Fibroblast of pulmonary artery (primary cell): ENCODE results near the gene CCNJL.

Experiments used
- DNase-seq: peaks from one replicate; pipeline ENCODE4 v3.0.0-alpha.2; 2010; ENCODE audit warnings: low read depth
- H3K4me3 ChIP-seq: replicated peaks from 2 replicates; pipeline ENCODE4 v1.5.1; 2011; ENCODE audit warnings: low read depth, mild to moderate bottlenecking, control low read depth, low read length, moderate library complexity
- CTCF ChIP-seq: IDR thresholded peaks from 2 replicates; pipeline ENCODE4 v1.5.1; 2011; ENCODE audit warnings: mild to moderate bottlenecking, control low read depth, low read length, inconsistent platforms; ENCODE audit errors: missing control alignments

Gene CCNJL

GRCh38 chr5:160286947-160287346 is 25.4 kb downstream of the CCNJL start:
- H3K4me3 ChIP-seq: no peak overlapping the region
- no peak for TF ChIP-seq CTCF
- no peak for DNase-seq

DNA sequence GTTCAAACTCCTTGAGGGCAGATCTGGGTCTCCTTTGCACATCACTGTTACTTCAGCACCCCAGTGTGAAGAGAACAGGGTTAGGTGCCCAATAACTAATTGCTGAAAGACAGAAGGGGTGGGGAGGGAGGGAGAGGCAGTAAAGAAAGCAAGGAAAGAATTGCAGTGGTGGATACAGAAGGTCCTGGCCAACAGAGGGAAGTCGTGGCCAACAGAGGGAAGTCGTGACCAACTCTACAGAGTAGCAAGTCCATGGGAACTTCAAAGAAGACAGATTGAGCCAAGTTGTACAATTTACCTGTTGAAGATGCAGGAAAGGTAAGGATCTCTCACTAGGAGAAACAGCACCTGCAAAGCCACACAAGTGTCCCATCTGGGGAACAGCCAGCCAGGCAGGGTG is 27.0 kb downstream of the CCNJL start:
- no peak overlapping the region for H3K4me3 ChIP-seq
- TF ChIP-seq CTCF: no peak
- no peak for DNase-seq

DNA sequence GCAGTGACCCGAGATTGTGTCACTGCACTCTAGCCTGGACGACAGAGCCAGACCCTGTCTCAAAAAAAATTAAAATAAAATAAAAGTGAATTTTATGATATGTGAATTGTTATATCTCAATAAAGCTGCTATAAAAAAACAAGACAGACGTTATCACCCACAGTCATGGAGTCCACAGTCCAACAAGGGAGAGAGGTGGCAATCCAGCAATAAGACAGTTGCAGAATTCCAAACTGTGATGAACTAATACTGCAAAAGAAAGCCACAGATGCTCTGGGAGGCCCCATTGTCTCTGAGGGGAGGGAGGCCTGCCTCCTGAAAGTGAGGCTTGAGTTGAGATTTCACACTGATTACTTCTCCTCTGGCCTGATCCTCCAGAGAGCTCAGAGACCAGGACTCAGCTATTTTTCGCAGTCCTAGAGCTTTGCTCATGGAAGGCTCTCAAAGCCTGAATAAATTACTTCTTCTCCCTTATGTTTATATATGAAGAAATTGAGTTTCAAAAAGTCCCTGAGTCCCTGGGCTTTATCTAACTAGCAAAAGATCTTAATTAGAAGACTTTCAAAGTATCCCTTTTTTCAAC is 28.0 kb downstream of the CCNJL start:
- DNase-seq: no peak
- TF ChIP-seq CTCF: no peak
- H3K4me3 ChIP-seq: no peak overlapping the region

GRCh38 chr5:160281275-160281674 is 31.1 kb downstream of the CCNJL start:
- no peak for DNase-seq
- no peak for TF ChIP-seq CTCF
- H3K4me3 ChIP-seq: no peak overlapping the region

DNA sequence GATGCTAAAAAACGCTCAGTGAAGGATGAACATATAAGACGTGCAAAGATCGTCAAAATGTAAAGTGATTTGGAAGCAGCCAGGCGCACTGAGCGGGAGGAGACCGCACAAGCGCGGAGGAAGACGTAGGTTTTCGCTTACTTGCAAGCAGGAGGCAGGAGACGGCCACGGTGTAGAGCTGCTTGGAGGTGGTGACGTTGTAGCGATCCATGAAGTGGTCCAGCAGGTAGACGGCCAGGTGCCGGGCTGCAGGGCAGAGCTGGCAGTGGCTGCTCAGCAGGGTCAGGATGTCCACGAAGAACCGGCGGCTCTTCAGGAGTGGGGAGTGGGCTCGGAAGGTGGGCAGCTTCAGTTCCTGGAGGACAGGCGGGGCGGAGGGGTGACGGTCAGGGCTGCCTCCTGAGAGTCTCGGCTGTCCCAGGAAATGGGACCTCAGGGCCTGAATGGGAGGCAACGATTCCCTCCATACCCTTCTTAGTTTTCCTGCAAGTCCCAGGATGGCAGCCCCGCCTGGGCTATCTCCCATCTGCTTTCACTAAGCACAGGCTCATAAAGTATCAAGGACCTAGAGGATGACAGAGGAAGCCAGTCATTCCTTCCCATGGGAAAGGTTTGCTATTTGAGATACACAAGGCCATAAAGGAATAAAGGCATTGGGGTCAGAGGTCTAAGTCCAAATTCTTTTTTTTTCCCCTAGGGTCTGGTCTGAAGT is 31.8 kb downstream of the CCNJL start:
- no peak for TF ChIP-seq CTCF
- no peak overlapping the region for H3K4me3 ChIP-seq
- no peak for DNase-seq

DNA sequence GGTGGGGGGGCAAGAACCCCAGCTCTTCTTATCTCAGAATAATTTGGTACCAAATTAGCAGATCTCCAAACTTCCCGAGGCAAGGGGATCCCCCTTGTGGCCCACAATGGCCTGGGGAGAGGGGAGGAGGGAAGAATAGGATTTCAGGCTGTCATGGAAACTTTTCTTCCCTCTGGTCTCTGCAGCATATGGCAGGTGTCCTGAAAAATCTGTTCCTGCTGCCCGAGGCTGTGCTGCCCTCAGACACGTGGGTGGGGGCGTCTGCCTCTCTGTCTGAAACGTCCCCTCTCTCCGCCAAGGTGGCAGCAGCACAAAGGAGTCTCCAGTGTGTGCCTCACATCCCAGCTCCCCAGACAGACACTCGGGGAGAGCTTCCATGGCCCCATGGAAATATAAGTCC is 34.0 kb downstream of the CCNJL start:
- no peak for TF ChIP-seq CTCF
- no peak overlapping the region for H3K4me3 ChIP-seq
- no peak for DNase-seq

GRCh38 chr5:160274483-160274931 is 37.9 kb downstream of the CCNJL start:
- no peak for TF ChIP-seq CTCF
- no peak for DNase-seq

More at GRCh38 chr5:160274483-160274931, 37.9 kb downstream of the CCNJL start:
- H3K4me3 ChIP-seq: no peak overlapping the region
